Measurements from ENCODE around the gene MROH7.

The MROH7 gene

DNA sequence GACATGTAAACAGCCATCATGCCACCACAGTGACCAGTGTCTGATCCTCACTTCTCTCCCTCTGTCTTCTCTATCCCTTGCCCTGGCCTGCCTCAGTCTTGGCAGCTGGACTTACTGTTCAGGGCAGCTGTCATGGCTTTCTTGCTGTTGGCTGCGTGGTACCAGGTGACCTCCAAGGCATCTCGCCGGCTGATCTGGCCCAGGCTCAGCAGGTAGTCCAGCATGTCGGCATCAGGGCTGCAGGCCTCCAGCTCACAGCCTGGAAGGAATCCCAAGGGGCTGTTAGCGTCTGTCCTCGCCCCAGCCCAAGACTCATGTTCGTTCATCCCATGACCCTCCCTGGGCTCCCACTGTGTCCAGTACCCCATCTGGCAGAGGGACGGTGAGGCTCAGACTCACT, 21.8 kb upstream of the MROH7 start:
- WGBS (ENCODE audit: extremely low coverage, insufficient coverage, insufficient read length) = no CpG with 5 or more reads among the region's 8 CpGs
- H3K4ac ChIP-seq (ENCODE audit: low read depth, low read length) = no peak overlapping the region
- H3K27me3 ChIP-seq (ENCODE audit: insufficient read depth, low read length) = no peaks in the 10 kb centered on the region
- DNase-seq = no peak
- H3K18ac ChIP-seq (ENCODE audit: low read length) = no peak overlapping the region
- H2AFZ ChIP-seq (ENCODE audit: insufficient read depth, low read length, poor library complexity) = no peak overlapping the region
- no peak overlapping the region for H3K27ac ChIP-seq (ENCODE audit: low read depth, low read length)
- no peaks in the 10 kb centered on the region for H3K79me1 ChIP-seq (ENCODE audit: low read length)
- H2BK120ac ChIP-seq (ENCODE audit: insufficient read depth, low read length, poor library complexity) = no peak overlapping the region
- no peak overlapping the region for H3K4me3 ChIP-seq (ENCODE audit: low read depth, low read length)
- no peak overlapping the region for H3K14ac ChIP-seq (ENCODE audit: low read length)
- no peak overlapping the region for H4K12ac ChIP-seq (ENCODE audit: low read depth, low read length)
- no peak overlapping the region for H2BK5ac ChIP-seq (ENCODE audit: low read depth, low read length, poor library complexity)
- H4K8ac ChIP-seq (ENCODE audit: low read depth, low read length) = no peak overlapping the region
- no peaks in the 10 kb centered on the region for H3K36me3 ChIP-seq (ENCODE audit: control insufficient read depth in 1 of 2, insufficient read depth in 2 of 2, low read length in 2 of 2)
- H3K9ac ChIP-seq (ENCODE audit: low read length) = no peak overlapping the region
- H2AK5ac ChIP-seq (ENCODE audit: low read length) = no peak overlapping the region
- H3K4me1 ChIP-seq (ENCODE audit: control insufficient read depth in 1 of 2, insufficient read depth in 2 of 2, low read length in 2 of 2) = peaks cover 3% of the 10 kb centered on the region in 2 experiments
- H3K9me3 ChIP-seq (ENCODE audit: insufficient read depth, low read depth, low read length) = no peaks in the 10 kb centered on the region
- H3K23ac ChIP-seq (ENCODE audit: low read length) = no peak overlapping the region
- H3K4me2 ChIP-seq (ENCODE audit: low read length) = no peak overlapping the region
- H3K79me2 ChIP-seq (ENCODE audit: control insufficient read depth, insufficient read depth, low read length, poor library complexity) = no peaks in the 10 kb centered on the region
- no peak overlapping the region for H2BK12ac ChIP-seq (ENCODE audit: low read length)
- H4K91ac ChIP-seq (ENCODE audit: low read depth, low read length) = no peak overlapping the region

DNA sequence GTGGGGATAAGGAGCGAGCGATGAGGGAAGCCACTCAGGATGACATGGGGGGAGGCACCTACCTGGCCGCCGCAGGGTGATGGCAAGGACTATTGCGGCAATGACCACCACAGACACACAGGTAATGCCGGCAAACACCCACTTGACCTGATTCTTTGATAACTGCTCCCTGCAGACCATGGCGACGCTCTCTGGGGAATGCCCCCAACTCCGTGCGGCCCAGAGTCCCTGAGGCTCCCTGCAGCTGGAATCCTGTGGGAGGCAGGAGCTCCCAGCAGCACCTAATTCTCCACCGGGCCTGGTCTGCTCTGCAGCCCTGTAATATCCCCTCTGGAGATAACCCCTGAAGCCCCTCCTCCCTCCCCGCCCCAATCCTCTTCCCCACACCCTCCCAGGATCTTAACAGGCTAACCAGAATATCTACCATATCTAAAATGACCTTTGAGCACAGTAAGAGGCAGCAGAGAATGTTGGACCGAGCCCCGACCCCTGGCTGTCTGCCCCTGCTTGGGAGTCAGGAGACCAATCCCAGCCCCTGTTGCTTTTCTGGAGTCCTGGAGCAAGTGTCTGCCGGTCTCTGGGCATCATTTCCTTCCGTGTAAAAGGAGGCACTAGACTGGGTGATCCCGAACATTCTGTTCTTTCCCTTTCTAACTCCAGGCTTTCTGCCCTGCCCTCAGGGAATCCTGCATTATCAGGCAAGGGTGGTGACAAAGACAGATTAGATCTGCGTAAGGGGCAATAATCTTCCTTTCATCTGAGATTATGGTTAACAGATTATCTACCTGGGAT, 18.2 kb upstream of the MROH7 start, which contains the start of gene FAM151A:
TSS of gene FAM151A (minus strand) at position 310 of the 792 bp plus-strand sequence. CDS start at position 180, 130 bp downstream.
- H3K79me2 ChIP-seq (ENCODE audit: control insufficient read depth, insufficient read depth, low read length, poor library complexity) = no peaks in the 10 kb centered on the region
- no peak within 1 kb of the TSS for H3K4ac ChIP-seq (ENCODE audit: low read depth, low read length)
- H2AK5ac ChIP-seq (ENCODE audit: low read length) = no peak within 1 kb of the TSS
- no peak within 1 kb of the TSS for H2AFZ ChIP-seq (ENCODE audit: insufficient read depth, low read length, poor library complexity)
- H3K4me3 ChIP-seq (ENCODE audit: low read depth, low read length) = no peak within 1 kb of the TSS
- H4K8ac ChIP-seq (ENCODE audit: low read depth, low read length) = no peak within 1 kb of the TSS
- H3K27me3 ChIP-seq (ENCODE audit: insufficient read depth, low read length) = no peaks in the 10 kb centered on the region
- WGBS (ENCODE audit: extremely low coverage, insufficient coverage, insufficient read length) = no CpG with 5 or more reads among the region's 18 CpGs
- no peak within 1 kb of the TSS for H3K4me2 ChIP-seq (ENCODE audit: low read length)
- H4K91ac ChIP-seq (ENCODE audit: low read depth, low read length) = no peak within 1 kb of the TSS
- no peak within 1 kb of the TSS for H2BK12ac ChIP-seq (ENCODE audit: low read length)
- no peaks in the 10 kb centered on the region for H3K36me3 ChIP-seq (ENCODE audit: control insufficient read depth in 1 of 2, insufficient read depth in 2 of 2, low read length in 2 of 2)
- H2BK120ac ChIP-seq (ENCODE audit: insufficient read depth, low read length, poor library complexity) = no peak within 1 kb of the TSS
- H3K27ac ChIP-seq (ENCODE audit: low read depth, low read length) = no peak within 1 kb of the TSS
- H3K23ac ChIP-seq (ENCODE audit: low read length) = no peak within 1 kb of the TSS
- H3K79me1 ChIP-seq (ENCODE audit: low read length) = no peaks in the 10 kb centered on the region
- H3K9me3 ChIP-seq (ENCODE audit: insufficient read depth, low read depth, low read length) = no peaks in the 10 kb centered on the region
- peaks cover 3% of the 10 kb centered on the region in 2 experiments for H3K4me1 ChIP-seq (ENCODE audit: control insufficient read depth in 1 of 2, insufficient read depth in 2 of 2, low read length in 2 of 2)
- no peak within 1 kb of the TSS for H3K9ac ChIP-seq (ENCODE audit: low read length)
- peak in 1 of 2 donors; percentile 68 for DNase-seq
- no peak within 1 kb of the TSS for H4K12ac ChIP-seq (ENCODE audit: low read depth, low read length)
- no peak within 1 kb of the TSS for H2BK5ac ChIP-seq (ENCODE audit: low read depth, low read length, poor library complexity)
- no peak within 1 kb of the TSS for H3K18ac ChIP-seq (ENCODE audit: low read length)
- no peak within 1 kb of the TSS for H3K14ac ChIP-seq (ENCODE audit: low read length)

DNA sequence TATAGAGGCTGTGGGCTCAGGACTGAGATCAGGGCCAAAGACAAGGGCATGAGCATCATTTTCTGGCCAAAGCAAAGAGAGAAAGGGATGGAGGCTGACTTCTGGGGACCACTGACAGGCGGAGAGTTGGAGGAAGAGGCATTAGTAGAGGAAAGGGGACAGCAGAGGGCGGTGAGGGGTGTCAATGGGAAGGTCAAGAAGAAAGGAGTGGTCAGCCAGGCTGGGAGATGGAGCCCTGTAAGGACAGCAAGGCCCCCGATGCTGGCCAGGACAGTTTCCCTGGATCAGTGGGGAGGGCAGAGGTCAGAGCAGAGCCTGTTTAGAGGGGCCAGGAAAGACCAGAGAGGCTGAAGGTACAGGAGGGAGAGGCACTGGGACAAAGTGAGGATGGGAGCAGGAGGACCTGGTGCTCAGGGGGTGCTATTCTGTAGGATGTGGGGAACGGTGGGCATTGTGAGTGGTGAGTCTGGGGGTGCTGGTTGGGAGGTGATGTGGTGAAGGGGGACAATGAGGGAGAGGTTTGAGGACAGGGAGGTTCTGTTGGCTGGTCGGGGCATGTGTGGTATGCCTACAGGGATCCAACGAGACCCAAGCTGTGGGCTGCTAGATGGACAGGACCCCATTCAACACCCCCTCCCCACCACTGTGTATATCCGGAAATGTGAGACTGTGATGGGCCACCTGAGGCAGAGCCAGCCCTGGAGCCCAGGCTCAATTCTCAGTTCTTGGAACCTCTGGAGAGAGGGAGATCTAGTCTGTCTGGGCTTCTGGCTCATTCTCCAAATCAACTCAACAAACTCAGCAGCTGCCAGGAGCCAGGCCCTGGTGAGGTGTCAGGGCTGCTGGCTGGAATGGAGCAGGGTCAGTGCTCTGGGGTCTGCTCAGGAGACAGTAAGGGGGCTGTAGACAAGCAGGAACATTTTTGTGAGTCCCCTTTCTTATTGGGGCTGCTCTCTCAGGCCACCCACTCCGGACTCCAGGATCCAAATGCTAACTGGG, 16.8 kb upstream of the MROH7 start:
- Histone ChIP-seq H3K9ac (ENCODE audit: low read length) (no peak overlapping the region), H3K4me2 (ENCODE audit: low read length) (no peak overlapping the region), H3K79me1 (ENCODE audit: low read length) (no peaks in the 10 kb centered on the region), H3K9me3 (ENCODE audit: insufficient read depth, low read depth, low read length) (no peaks in the 10 kb centered on the region), H4K91ac (ENCODE audit: low read depth, low read length) (no peak overlapping the region), H2BK120ac (ENCODE audit: insufficient read depth, low read length, poor library complexity) (no peak overlapping the region), H4K12ac (ENCODE audit: low read depth, low read length) (no peak overlapping the region), H3K4me1 (ENCODE audit: control insufficient read depth in 1 of 2, insufficient read depth in 2 of 2, low read length in 2 of 2) (peaks cover 3% of the 10 kb centered on the region in 2 experiments), H2BK5ac (ENCODE audit: low read depth, low read length, poor library complexity) (no peak overlapping the region), H2AK5ac (ENCODE audit: low read length) (no peak overlapping the region), H3K79me2 (ENCODE audit: control insufficient read depth, insufficient read depth, low read length, poor library complexity) (no peaks in the 10 kb centered on the region), H3K23ac (ENCODE audit: low read length) (no peak overlapping the region), H3K27ac (ENCODE audit: low read depth, low read length) (no peak overlapping the region), H3K27me3 (ENCODE audit: insufficient read depth, low read length) (no peaks in the 10 kb centered on the region), H4K8ac (ENCODE audit: low read depth, low read length) (no peak overlapping the region), H3K36me3 (ENCODE audit: control insufficient read depth in 1 of 2, insufficient read depth in 2 of 2, low read length in 2 of 2) (no peaks in the 10 kb centered on the region), H2AFZ (ENCODE audit: insufficient read depth, low read length, poor library complexity) (no peak overlapping the region), H3K4me3 (ENCODE audit: low read depth, low read length) (no peak overlapping the region), H3K18ac (ENCODE audit: low read length) (no peak overlapping the region), H2BK12ac (ENCODE audit: low read length) (no peak overlapping the region), H3K4ac (ENCODE audit: low read depth, low read length) (no peak overlapping the region), H3K14ac (ENCODE audit: low read length) (no peak overlapping the region)
- DNase-seq = no peak
- WGBS (ENCODE audit: extremely low coverage, insufficient coverage, insufficient read length) = no CpG with 5 or more reads among the region's 8 CpGs

DNA sequence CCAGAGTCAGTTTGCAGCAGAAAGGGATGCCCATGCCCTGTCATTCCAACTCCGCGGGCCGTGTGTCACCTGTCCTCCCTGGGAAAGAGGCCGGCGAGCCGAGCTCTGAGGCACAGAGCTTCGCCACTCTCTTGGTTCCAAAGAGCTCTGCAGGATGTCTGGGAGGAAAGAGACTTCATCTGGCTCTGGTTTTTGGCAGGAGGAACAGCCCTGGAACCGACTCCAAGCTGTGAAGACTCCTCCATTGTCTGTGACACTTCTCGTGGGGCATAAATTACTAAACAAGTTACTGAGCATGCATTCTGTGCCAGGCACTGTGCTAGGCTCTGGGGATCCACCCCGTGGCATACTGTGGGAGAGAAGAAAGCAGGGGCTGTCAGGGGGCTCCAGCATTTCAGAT, 14.4 kb upstream of the MROH7 start:
- Histone ChIP-seq H3K4me1 (ENCODE audit: control insufficient read depth in 1 of 2, insufficient read depth in 2 of 2, low read length in 2 of 2) (peaks cover 3% of the 10 kb centered on the region in 2 experiments), H3K79me1 (ENCODE audit: low read length) (no peaks in the 10 kb centered on the region), H3K23ac (ENCODE audit: low read length) (no peak overlapping the region), H3K36me3 (ENCODE audit: control insufficient read depth in 1 of 2, insufficient read depth in 2 of 2, low read length in 2 of 2) (no peaks in the 10 kb centered on the region), H3K9ac (ENCODE audit: low read length) (no peak overlapping the region), H4K8ac (ENCODE audit: low read depth, low read length) (no peak overlapping the region), H3K4me2 (ENCODE audit: low read length) (no peak overlapping the region), H3K27ac (ENCODE audit: low read depth, low read length) (no peak overlapping the region), H3K79me2 (ENCODE audit: control insufficient read depth, insufficient read depth, low read length, poor library complexity) (no peaks in the 10 kb centered on the region), H4K91ac (ENCODE audit: low read depth, low read length) (no peak overlapping the region), H3K4me3 (ENCODE audit: low read depth, low read length) (no peak overlapping the region), H4K12ac (ENCODE audit: low read depth, low read length) (no peak overlapping the region), H2AFZ (ENCODE audit: insufficient read depth, low read length, poor library complexity) (no peak overlapping the region), H3K27me3 (ENCODE audit: insufficient read depth, low read length) (no peaks in the 10 kb centered on the region), H3K9me3 (ENCODE audit: insufficient read depth, low read depth, low read length) (no peaks in the 10 kb centered on the region), H3K4ac (ENCODE audit: low read depth, low read length) (no peak overlapping the region), H2AK5ac (ENCODE audit: low read length) (no peak overlapping the region), H3K14ac (ENCODE audit: low read length) (no peak overlapping the region), H2BK120ac (ENCODE audit: insufficient read depth, low read length, poor library complexity) (no peak overlapping the region), H3K18ac (ENCODE audit: low read length) (no peak overlapping the region), H2BK5ac (ENCODE audit: low read depth, low read length, poor library complexity) (no peak overlapping the region), H2BK12ac (ENCODE audit: low read length) (no peak overlapping the region)
- no CpG with 5 or more reads among the region's 10 CpGs for WGBS (ENCODE audit: extremely low coverage, insufficient coverage, insufficient read length)
- DNase-seq = no peak

All from trophoblast cell (in vitro differentiated cells and primary cell).